ENCODE data around the gene CEP72.
"Not testable (repeated sequence)": the region's sequence is repeated elsewhere in the genome, so short reads cannot be mapped to it uniquely, and the experiment has no call there.

The CEP72 gene

GRCh38 chr5:618450-618849, 6.3 kb downstream of the CEP72 start:
- DNase-seq (ENCODE audit: low read depth in 2 of 2): no peak

GRCh38 chr5:619444-619843, 7.3 kb downstream of the CEP72 start:
- DNase-seq (ENCODE audit: low read depth in 2 of 2): no peak

GRCh38 chr5:620152-620551, 8.0 kb downstream of the CEP72 start:
- no peak for DNase-seq (ENCODE audit: low read depth in 2 of 2)

GRCh38 chr5:620586-621180, 8.5 kb downstream of the CEP72 start:
- DNase-seq (ENCODE audit: low read depth in 2 of 2): no peak

- no peak for DNase-seq (ENCODE audit: low read depth in 2 of 2)
Observed at GRCh38 chr5:621341-621761, 9.2 kb downstream of the CEP72 start.

- DNase-seq (ENCODE audit: low read depth in 2 of 2): no peak
Observed at GRCh38 chr5:622359-622758, 10.2 kb downstream of the CEP72 start.

GRCh38 chr5:622946-623522, 10.9 kb downstream of the CEP72 start:
- DNase-seq (ENCODE audit: low read depth in 2 of 2): no peak

- DNase-seq (ENCODE audit: low read depth in 2 of 2): no peak
Observed at GRCh38 chr5:623531-623930, 11.4 kb downstream of the CEP72 start.

GRCh38 chr5:624118-624950, 12.2 kb downstream of the CEP72 start:
- DNase-seq (ENCODE audit: low read depth in 2 of 2): no peak

- no peak for DNase-seq (ENCODE audit: low read depth in 2 of 2)
Observed at GRCh38 chr5:624951-625230, 12.8 kb downstream of the CEP72 start.

GRCh38 chr5:625516-625915, 13.4 kb downstream of the CEP72 start:
- DNase-seq (ENCODE audit: low read depth in 2 of 2): no peak

- no peak for DNase-seq (ENCODE audit: low read depth in 2 of 2)
Observed at GRCh38 chr5:626850-627249, 14.7 kb downstream of the CEP72 start.

- DNase-seq (ENCODE audit: low read depth in 2 of 2): no peak
Observed at GRCh38 chr5:627840-628239, 15.7 kb downstream of the CEP72 start.

GRCh38 chr5:628351-629205, 16.4 kb downstream of the CEP72 start:
- not testable (repeated sequence) for DNase-seq (ENCODE audit: low read depth in 2 of 2)

- no peak for DNase-seq (ENCODE audit: low read depth in 2 of 2)
Observed at GRCh38 chr5:633501-633955, 21.4 kb downstream of the CEP72 start.

GRCh38 chr5:634191-634590, 22.1 kb downstream of the CEP72 start:
- no peak for DNase-seq (ENCODE audit: low read depth in 2 of 2)

GRCh38 chr5:635306-636055, 23.3 kb downstream of the CEP72 start:
- DNase-seq (ENCODE audit: low read depth in 2 of 2): no peak

- no peak for DNase-seq (ENCODE audit: low read depth in 2 of 2)
Observed at GRCh38 chr5:636951-637350, 24.8 kb downstream of the CEP72 start.

GRCh38 chr5:637581-638450, 25.7 kb downstream of the CEP72 start:
- DNase-seq (ENCODE audit: low read depth in 2 of 2): no peak

GRCh38 chr5:638501-639252, 26.5 kb downstream of the CEP72 start:
- no peak for DNase-seq (ENCODE audit: low read depth in 2 of 2)
